Measurements from ENCODE around the gene ATP10A.
"Not testable (repeated sequence)": the region's sequence is repeated elsewhere in the genome, so short reads cannot be mapped to it uniquely, and the experiment has no call there.

The ATP10A gene

GRCh38 chr15:25792128-25792527, 71.0 kb downstream of the ATP10A start:
- no peak for DNase-seq (ENCODE audit: low spot score)

GRCh38 chr15:25790000-25790660, 73.0 kb downstream of the ATP10A start:
- DNase-seq (ENCODE audit: low spot score) = peak; percentile 36

DNA sequence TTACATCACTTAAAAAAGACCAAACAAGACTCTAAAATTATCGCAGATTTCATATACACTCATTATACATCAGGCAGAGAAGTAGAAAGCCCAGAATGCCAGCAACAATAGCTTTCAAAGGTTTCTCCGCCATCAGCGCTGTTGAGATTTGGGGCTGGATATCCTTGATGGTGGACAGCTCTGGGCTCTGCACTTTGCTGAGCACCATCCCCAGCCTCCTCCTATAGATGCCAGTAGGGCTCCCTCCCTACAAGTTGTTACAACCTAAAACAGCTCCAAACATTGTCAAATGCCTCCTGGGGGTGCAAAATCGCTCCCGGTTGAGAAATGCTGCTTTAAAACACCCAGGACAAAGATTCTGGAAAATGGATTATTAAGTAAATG, 73.5 kb downstream of the ATP10A start:
- DNase-seq (ENCODE audit: low spot score) = no peak

- no peak for DNase-seq (ENCODE audit: low spot score)
Measured at GRCh38 chr15:25789211-25789610, 73.9 kb downstream of the ATP10A start.

GRCh38 chr15:25787855-25788520, 75.1 kb downstream of the ATP10A start:
- DNase-seq (ENCODE audit: low spot score) = peak; percentile 29

- DNase-seq (ENCODE audit: low spot score) = no peak
Measured at GRCh38 chr15:25787381-25787780, 75.7 kb downstream of the ATP10A start.

- DNase-seq (ENCODE audit: low spot score) = no peak
Measured at GRCh38 chr15:25786040-25786439, 77.1 kb downstream of the ATP10A start.

DNA sequence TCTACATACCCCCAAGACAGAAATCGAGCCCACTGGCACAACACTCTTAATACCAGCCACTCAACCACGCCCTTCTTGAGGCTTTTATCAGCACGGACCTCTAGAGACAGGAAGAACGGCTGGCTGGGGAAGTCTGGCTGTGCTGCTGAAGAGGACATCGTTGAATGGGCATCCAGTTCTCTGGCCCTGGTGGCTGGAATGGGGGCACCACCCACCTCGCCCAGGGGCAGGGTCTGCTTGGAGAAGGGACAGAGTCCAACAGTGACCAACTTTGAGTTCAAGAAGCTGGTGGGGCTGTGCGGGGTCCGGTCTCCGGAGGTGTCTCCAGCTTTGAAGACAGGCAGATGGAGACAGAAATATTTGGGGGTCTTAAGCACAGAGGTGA, 77.5 kb downstream of the ATP10A start:
- DNase-seq (ENCODE audit: low spot score) = no peak

GRCh38 chr15:25784876-25785640, 78.1 kb downstream of the ATP10A start:
- peak; percentile 60 for DNase-seq (ENCODE audit: low spot score)

GRCh38 chr15:25783607-25784540, 79.3 kb downstream of the ATP10A start:
- DNase-seq (ENCODE audit: low spot score) = peak; percentile 28

DNA sequence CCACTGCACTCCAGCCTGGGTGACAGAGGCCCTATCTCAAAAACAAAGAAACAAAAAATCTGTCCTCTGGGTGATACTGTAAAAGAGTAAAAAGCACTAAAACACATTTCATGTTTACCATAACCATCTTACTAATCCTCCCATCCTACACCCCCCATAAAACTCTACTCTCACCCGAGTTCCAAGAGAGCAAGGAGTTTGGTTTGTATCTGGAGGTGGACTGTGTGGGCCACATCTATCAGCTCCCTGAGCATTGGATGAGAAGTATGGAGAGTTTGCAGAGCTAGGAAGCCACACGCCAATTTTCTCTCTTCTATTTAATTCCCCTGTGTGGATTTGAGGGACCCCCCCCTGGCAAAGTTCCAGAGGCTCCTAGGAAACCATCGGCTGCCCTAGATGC, 80.0 kb downstream of the ATP10A start:
- no peak for DNase-seq (ENCODE audit: low spot score)

DNA sequence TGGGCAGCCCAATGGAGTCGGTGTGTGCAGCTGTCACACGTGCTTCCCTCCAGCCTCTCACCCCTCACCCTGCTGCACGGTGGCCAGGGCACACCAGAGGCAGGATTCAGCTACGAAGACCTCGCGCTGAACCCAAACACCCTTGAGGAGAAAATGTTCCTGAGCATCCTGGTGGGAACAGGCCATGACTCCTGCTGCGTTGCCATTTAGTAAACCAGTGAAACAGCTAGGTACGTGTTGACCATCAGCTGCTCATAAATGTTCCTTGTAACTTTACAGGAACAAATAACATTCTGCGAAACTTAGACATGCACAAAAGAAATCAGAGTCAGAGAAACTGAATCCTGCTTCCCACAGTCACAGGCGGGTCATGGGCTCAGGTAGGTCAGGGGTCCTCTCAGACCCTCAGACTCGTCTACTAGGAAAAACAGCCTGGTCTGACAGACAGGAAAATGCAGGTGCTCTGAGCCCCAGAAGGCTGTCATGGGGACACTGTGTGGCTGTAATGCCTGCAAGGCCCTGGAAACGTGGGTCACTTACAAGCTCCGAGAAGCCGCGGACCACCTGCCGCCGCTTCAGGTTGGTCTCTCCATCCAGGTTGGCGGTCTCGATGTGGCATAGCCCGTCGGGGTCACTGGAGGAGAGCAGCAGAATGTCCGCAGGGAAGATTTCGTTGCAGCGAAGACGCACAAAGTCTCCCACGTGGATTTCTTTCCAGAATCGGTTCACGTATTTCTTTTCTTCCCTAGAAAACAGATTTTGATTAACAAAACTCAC, 82.5 kb downstream of the ATP10A start:
- no peak for DNase-seq (ENCODE audit: low spot score)

- no peak for DNase-seq (ENCODE audit: low spot score)
Measured at GRCh38 chr15:25778161-25778560, 85.0 kb downstream of the ATP10A start.

DNA sequence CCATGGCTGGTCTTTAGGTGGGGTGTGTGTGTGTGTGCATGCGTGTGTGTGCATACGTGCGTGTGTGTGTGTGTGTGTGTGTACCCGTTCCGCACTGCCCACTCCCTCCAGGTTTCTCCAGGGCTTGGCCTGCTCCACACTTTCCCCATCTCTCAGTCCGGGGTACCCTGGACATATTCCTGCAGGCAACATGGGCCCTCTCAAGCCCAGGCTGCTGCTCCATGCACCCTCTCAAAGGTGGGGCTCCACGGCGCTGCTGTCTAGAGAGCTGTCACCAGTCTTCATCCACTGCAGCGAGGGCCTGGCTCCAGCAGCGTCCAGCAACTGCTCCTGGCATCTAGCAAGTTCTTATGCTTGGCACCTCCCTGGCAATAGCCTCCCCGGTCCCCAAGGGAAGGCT, 86.1 kb downstream of the ATP10A start:
- DNase-seq (ENCODE audit: low spot score) = no peak

GRCh38 chr15:25776071-25776746, 86.9 kb downstream of the ATP10A start:
- DNase-seq (ENCODE audit: low spot score) = no peak

- peak; percentile 85 for DNase-seq (ENCODE audit: low spot score)
Measured at GRCh38 chr15:25775317-25775912, 87.7 kb downstream of the ATP10A start.

DNA sequence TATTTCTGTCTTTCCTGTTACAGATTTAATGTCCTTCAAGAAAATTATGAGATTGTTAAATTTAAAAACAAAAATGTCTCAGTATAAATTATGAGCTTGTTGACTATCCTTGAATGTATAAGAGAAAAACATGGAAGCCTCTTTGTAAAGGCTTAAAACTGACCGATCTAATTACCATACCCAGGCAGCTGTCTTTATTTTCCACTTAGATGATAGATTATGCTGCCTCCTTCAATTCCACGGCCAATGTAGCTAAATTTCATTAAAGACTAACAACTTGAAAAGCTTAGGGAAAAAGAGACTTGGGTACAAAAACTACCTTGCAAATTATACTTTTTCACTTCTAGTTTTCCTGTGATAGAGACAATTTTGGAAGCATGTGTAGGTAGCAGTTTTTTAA, 88.3 kb downstream of the ATP10A start:
- no peak for DNase-seq (ENCODE audit: low spot score)

DNA sequence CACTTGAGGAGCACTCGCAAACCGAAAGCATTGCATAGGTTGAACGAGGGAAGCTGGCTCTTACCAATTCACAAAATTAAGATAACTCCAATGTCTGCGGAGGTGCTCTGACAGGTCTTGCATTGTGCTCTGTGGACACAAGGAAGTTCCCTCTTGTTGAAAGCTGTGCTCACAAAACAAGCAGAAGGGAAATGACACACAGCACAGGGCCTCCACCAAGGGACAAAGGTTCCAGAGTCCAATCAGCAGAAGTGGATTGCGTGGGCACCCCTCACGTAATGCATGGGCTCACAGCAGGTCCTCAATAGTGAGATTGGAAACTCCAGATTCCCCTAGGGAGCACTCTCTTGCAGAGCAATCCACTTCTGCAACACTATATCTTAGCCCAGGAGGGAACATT, 89.9 kb downstream of the ATP10A start:
- DNase-seq (ENCODE audit: low spot score) = no peak

GRCh38 chr15:25772500-25772899, 90.6 kb downstream of the ATP10A start:
- DNase-seq (ENCODE audit: low spot score) = no peak

GRCh38 chr15:25771736-25772135, 91.4 kb downstream of the ATP10A start:
- DNase-seq (ENCODE audit: low spot score) = not testable (repeated sequence)
